CD14-positive monocyte (primary cell): ENCODE data around the gene GYPE. TPM values are rescaled to one million over a fixed set of nuclear protein-coding genes. Genes with fewer than 3 reads are reported as not detected.
"Not testable (repeated sequence)": the region's sequence is repeated elsewhere in the genome, so short reads cannot be mapped to it uniquely, and the experiment has no call there.

Source experiments
- DNase-seq, 3 donors: peaks; one replicate each; pipeline ENCODE4 v3.0.0-alpha.2; 2011 to 2022
- H2AFZ ChIP-seq: 2 replicates; pipeline ENCODE4 v1.6.0; 2012; ENCODE audit warnings: mild to moderate bottlenecking, low read depth, low read length, inconsistent platforms; ENCODE audit not compliant: insufficient read depth, poor library complexity, severe bottlenecking
- H3K27ac ChIP-seq, 2 donors: 1 replicate in 1 of 2; 2 replicates in 1 of 2; pipeline ENCODE4 v1.5.1; 2012 to 2013; ENCODE audit warnings: low read length in 2 of 2, control low read depth in 1 of 2, inconsistent platforms in 1 of 2, low read depth in 1 of 2, mild to moderate bottlenecking in 1 of 2
- H3K27me3 ChIP-seq, 2 donors: one replicate each; pipeline versions ENCODE4 v1.6.0 to v1.6.1; 2011 to 2013; ENCODE audit warnings: low read length in 2 of 2; ENCODE audit not compliant: control insufficient read depth in 2 of 2, insufficient read depth in 2 of 2
- H3K36me3 ChIP-seq, 2 donors: replicated peaks in 1 of 2; 1 replicate in 1 of 2; 2 replicates in 1 of 2; pipeline versions ENCODE4 v1.5.1 to v1.6.1; 2012 to 2013; ENCODE audit warnings: low read length in 2 of 2, control low read depth in 1 of 2, inconsistent platforms in 1 of 2, mild to moderate bottlenecking in 1 of 2; ENCODE audit not compliant: insufficient read depth in 2 of 2, control insufficient read depth in 1 of 2
- H3K4me1 ChIP-seq, 2 donors: 1 replicate in 1 of 2; 2 replicates in 1 of 2; pipeline versions ENCODE4 v1.5.1 to v1.6.1; 2012 to 2013; ENCODE audit warnings: low read length in 2 of 2, control low read depth in 1 of 2, inconsistent platforms in 1 of 2, mild to moderate bottlenecking in 1 of 2, moderate library complexity in 1 of 2; ENCODE audit not compliant: insufficient read depth in 2 of 2, control insufficient read depth in 1 of 2
- H3K4me2 ChIP-seq: replicated peaks from 2 replicates; pipeline ENCODE3; 2012; ENCODE audit warnings: low read length, moderate library complexity, mild to moderate bottlenecking; ENCODE audit not compliant: poor library complexity, severe bottlenecking; ENCODE audit errors: extremely low read depth
- H3K4me3 ChIP-seq, 3 experiments: fragments of 200-600 bp in 1 of 3; sonication (generic) in 1 of 3; replicated peaks in 1 of 3; 1 replicate in 2 of 3; 2 replicates in 1 of 3; pipeline ENCODE4 v1.5.1; 2011 to 2013; ENCODE audit warnings: low read length in 3 of 3, mild to moderate bottlenecking in 3 of 3, control low read depth in 2 of 3, low read depth in 2 of 3, inconsistent platforms in 1 of 3, moderate library complexity in 1 of 3
- H3K79me2 ChIP-seq: 2 replicates; pipeline ENCODE4 v1.6.0; 2012; ENCODE audit warnings: mild to moderate bottlenecking, control low read depth, inconsistent platforms, low read length, moderate library complexity; ENCODE audit not compliant: insufficient read depth
- H3K9ac ChIP-seq: 2 replicates; pipeline ENCODE4 v1.6.0; 2017; ENCODE audit warnings: low read length, mild to moderate bottlenecking; ENCODE audit not compliant: insufficient read depth, poor library complexity, severe bottlenecking
- H3K9me3 ChIP-seq, 2 donors: replicated peaks in 1 of 2; 1 replicate in 1 of 2; 2 replicates in 1 of 2; pipeline versions ENCODE4 v1.5.1 to v1.6.1; 2012 to 2013; ENCODE audit warnings: low read length in 2 of 2, control low read depth in 1 of 2; ENCODE audit not compliant: control insufficient read depth in 1 of 2, insufficient read depth in 1 of 2
- H4K20me1 ChIP-seq: 2 replicates; pipeline ENCODE4 v1.6.0; 2012; ENCODE audit warnings: mild to moderate bottlenecking, low read length, control low read depth, moderate library complexity; ENCODE audit not compliant: insufficient read depth
- H3K27ac Mint-ChIP-seq, 7 donors: one replicate each; pipeline ENCODE4 v1.8.0; 2020; ENCODE audit warnings: mild to moderate bottlenecking in 7 of 7, mixed read lengths in 7 of 7, moderate library complexity in 6 of 7, inconsistent platforms in 2 of 7
- H3K27me3 Mint-ChIP-seq, 3 donors: one replicate each; pipeline ENCODE4 v1.8.0; 2021 to 2022; ENCODE audit warnings: low read depth in 3 of 3, mild to moderate bottlenecking in 3 of 3, mixed read lengths in 3 of 3, moderate library complexity in 3 of 3, inconsistent platforms in 1 of 3
- H3K36me3 Mint-ChIP-seq, 2 donors: one replicate each; pipeline ENCODE4 v1.8.0; 2020; ENCODE audit warnings: mixed read lengths in 2 of 2, inconsistent platforms in 1 of 2, mild to moderate bottlenecking in 1 of 2
- H3K4me1 Mint-ChIP-seq: one replicate; pipeline ENCODE4 v1.8.0; 2020; ENCODE audit warnings: mild to moderate bottlenecking, mixed read lengths
- H3K4me3 Mint-ChIP-seq, 2 donors: one replicate each; pipeline ENCODE4 v1.8.0; 2020; ENCODE audit warnings: mild to moderate bottlenecking in 2 of 2, mixed read lengths in 2 of 2, moderate library complexity in 1 of 2
- H3K9me3 Mint-ChIP-seq, 7 donors: one replicate each; pipeline ENCODE4 v1.8.0; 2020 to 2022; ENCODE audit warnings: mixed read lengths in 7 of 7, mild to moderate bottlenecking in 6 of 7, moderate library complexity in 6 of 7, inconsistent platforms in 2 of 7
- WGBS: methylation state at CpG from one replicate; pipeline ENCODE4 v1.1.5; 2013; ENCODE audit warnings: missing lambda C conversion rate; ENCODE audit not compliant: insufficient coverage; 5-methylcytosine and 5-hydroxymethylcytosine counted together
- intact Hi-C, 2 donors: fragments of 100-400 bp; cut with micrococcal nuclease; formaldehyde crosslinking; loops; one replicate each; pipeline versions ENCODE4 v1.15.0 to v1.15.1; 2023
- polyA plus RNA-seq, 3 donors: library from polyadenylated mRNA; depleted of rRNA in 1 of 3; unstranded in 2 of 3; stranded (reverse) in 1 of 3; fragments of 300-500 nt in 2 of 3; fragments of >200 nt in 1 of 3; fragmentation: Illumina TruSeq in 2 of 3; gene quantifications; 1 replicate in 2 of 3; 2 replicates in 1 of 3; pipeline ENCODE4 v1.2.3, GENCODE V29; 2012 to 2021

Gene GYPE
- polyA plus RNA-seq, 3 donors = 0.34 to 0.49 TPM; not detected in 1

DNA sequence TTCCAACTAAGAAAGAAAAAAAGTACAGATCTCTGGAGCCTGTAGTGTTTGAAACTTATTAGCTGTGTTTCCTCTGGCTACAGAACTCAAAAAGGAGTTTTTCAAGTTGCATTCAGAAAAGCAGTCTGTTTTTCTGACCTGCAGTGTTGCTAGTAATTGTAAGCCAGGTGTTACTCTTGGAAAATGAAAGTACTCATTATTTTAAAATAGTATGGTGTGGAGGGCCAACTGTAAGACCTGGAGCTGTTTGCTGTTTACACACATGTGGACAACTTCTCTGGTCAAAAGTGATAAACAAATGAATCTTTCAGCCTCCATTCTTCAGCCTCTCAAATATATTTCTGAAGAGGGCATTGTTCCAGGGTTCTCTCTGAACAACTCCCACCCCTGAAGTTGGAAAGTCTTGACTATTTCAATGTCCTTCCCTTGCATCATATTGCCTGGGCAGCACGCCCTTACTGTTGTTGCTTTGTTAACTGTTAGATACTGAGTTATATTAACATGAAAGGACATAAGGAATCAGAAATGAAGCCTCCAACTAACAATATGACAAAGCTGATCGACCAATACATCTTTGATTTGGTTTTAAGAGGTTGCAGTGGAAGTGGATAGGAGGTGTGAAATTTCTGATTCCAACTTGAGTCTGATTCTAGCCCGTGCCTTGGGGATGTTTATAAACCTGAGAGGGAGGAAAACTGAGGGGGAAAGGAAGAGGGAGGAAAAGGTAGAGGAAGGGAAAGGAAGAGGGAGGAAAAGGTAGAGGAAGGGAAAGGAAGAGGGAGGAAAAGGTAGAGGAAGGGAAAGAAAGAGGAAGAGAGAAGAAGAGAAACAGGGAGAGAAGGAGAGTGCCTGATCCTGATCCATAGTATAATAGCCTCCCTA is 62.5 kb downstream of the GYPE start:
- H3K4me2 ChIP-seq, H3K4me3 ChIP-seq, H3K36me3 Mint-ChIP-seq, H3K27me3 Mint-ChIP-seq, H3K79me2 ChIP-seq, H3K36me3 ChIP-seq, DNase-seq, H3K4me3 Mint-ChIP-seq, H3K9ac ChIP-seq, H3K27ac Mint-ChIP-seq, H3K4me1 Mint-ChIP-seq, H3K9me3 ChIP-seq, H3K27me3 ChIP-seq, H4K20me1 ChIP-seq, H3K4me1 ChIP-seq, H2AFZ ChIP-seq, intact Hi-C loops, H3K9me3 Mint-ChIP-seq, H3K27ac ChIP-seq: not testable (repeated sequence)
- WGBS = no CpG with 5 or more reads among the region's 3 CpGs

DNA sequence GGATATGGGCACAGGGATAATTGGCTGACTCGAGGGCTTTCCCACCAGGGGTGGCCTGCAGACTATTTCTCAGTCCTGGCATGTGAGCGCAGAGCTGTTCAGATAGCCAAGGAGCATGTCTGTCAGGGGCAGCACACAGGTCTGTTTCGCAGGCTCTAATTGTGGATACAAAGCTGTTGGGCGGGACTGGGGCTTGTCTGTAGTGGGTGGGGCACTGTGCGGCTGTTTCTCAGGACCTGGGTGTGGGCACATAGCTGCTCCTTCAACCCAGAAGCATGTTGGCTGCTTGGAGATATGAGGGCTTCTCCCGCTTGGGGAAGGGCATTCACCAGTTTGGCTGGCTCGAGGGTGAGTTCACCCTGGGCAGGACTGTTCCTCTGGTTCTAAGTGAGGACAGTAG is 65.9 kb downstream of the GYPE start:
- H4K20me1 ChIP-seq, H3K9me3 ChIP-seq, H3K79me2 ChIP-seq, H3K4me1 ChIP-seq, H3K4me3 ChIP-seq, H3K4me3 Mint-ChIP-seq, DNase-seq, H3K27ac ChIP-seq, H3K4me1 Mint-ChIP-seq, H2AFZ ChIP-seq, H3K36me3 Mint-ChIP-seq, H3K9ac ChIP-seq, H3K4me2 ChIP-seq, H3K27me3 ChIP-seq, H3K27ac Mint-ChIP-seq, H3K36me3 ChIP-seq, H3K27me3 Mint-ChIP-seq, intact Hi-C loops: not testable (repeated sequence)
- H3K9me3 Mint-ChIP-seq = peaks cover 0 to 14% (median 2%) of the 10 kb centered on the region in 7 donors
- 100% methylated on average over 2 of the region's 7 CpGs for WGBS

DNA sequence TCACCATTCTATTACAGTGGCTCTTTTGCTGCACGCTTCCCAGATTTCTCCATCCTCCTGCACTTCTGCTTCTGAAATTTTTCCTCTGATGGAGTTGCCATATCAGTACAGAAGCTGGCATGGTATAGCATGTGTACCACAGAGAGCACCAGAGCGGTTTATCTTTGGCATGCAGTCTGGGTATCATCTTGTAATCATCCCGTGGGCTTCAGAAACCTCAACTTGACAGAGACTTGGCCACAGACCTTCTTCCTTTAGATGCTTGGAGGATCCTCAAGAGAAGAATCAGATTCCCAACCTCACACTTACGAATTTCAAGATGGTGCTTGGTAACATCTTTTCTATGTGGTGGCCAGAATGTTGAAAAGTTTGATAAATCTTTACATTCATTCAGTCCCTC is 71.2 kb downstream of the GYPE start:
- WGBS = 100% methylated on average over 1 of the region's 4 CpGs
- H3K36me3 Mint-ChIP-seq, H3K27me3 Mint-ChIP-seq, H3K36me3 ChIP-seq, H3K4me3 Mint-ChIP-seq, H3K9ac ChIP-seq, H3K4me3 ChIP-seq, H4K20me1 ChIP-seq, DNase-seq, H3K27ac ChIP-seq, H3K9me3 ChIP-seq, H3K4me2 ChIP-seq, H3K27ac Mint-ChIP-seq, H2AFZ ChIP-seq, H3K4me1 ChIP-seq, H3K27me3 ChIP-seq, H3K79me2 ChIP-seq, H3K4me1 Mint-ChIP-seq, intact Hi-C loops: not testable (repeated sequence)
- peaks cover 6 to 39% (median 19%) of the 10 kb centered on the region in 7 donors for H3K9me3 Mint-ChIP-seq

DNA sequence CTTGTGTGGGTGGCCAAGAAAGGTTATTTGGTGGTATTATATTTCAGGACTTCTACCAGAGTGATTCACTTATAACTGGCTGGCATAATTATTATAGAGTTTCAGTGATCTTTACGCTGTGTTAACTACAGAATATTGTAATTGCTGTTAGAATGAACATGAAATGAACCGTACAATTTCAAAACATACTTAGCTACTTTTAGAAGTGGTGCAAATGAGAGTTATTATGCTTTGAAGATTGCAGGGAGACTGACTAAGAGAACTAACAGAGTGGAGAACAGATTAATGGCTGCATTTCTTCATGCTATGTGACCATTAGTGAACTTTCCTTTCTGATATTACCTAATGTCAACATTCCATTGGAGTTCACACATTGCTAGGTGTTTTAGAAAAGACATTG is 71.7 kb downstream of the GYPE start:
- H3K27ac ChIP-seq, H3K27me3 ChIP-seq, H3K4me1 Mint-ChIP-seq, H4K20me1 ChIP-seq, H3K27ac Mint-ChIP-seq, H3K4me1 ChIP-seq, H3K9ac ChIP-seq, H3K79me2 ChIP-seq, H3K36me3 Mint-ChIP-seq, H3K27me3 Mint-ChIP-seq, H3K4me3 ChIP-seq, intact Hi-C loops, H3K4me2 ChIP-seq, H3K9me3 ChIP-seq, H3K4me3 Mint-ChIP-seq, H2AFZ ChIP-seq, DNase-seq, H3K36me3 ChIP-seq: not testable (repeated sequence)
- no CpG with 5 or more reads among the region's 2 CpGs for WGBS
- H3K9me3 Mint-ChIP-seq = peaks cover 6 to 39% (median 19%) of the 10 kb centered on the region in 7 donors
